HFF-Myc (cell line): ENCODE data around the gene PYDC1.

Experiments used
- DNase-seq: peaks from one replicate; pipeline ENCODE4 v3.0.0-alpha.2; 2011; ENCODE audit warnings: low read depth; ENCODE audit errors: extremely low read depth
- H3K4me3 ChIP-seq: replicated peaks from 2 replicates; pipeline ENCODE4 v1.5.1; 2011; ENCODE audit warnings: low read depth, mild to moderate bottlenecking, control low read depth, low read length
- TF ChIP-seq, protein P1 (sequence below): IDR thresholded peaks from 2 replicates; pipeline ENCODE4 v1.5.1; 2012; ENCODE audit warnings: mild to moderate bottlenecking, low read depth, low read length, control low read depth; ENCODE audit errors: missing control alignments

The PYDC1 gene

DNA sequence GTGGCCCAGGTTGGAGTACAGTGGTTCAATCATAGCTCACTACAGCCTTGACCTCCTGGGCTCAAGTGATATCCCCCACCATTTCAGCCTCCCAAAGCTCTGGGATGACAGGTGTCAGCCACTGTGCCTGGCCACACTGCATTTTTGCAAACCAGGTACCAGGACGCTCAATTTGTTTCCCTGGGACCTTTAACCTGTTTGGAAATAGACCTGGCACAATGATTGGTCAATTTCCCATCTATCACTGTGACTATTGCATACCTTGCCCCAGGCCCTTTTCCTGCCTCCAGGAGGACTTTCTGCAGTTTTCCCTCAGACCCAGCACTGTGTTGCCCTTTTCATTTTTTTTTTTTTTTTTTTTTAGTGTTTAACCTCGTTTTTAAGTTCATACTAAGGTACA lies 48.1 kb downstream of the PYDC1 start:
- no peak overlapping the region for H3K4me3 ChIP-seq
- TF ChIP-seq, protein P1, sequence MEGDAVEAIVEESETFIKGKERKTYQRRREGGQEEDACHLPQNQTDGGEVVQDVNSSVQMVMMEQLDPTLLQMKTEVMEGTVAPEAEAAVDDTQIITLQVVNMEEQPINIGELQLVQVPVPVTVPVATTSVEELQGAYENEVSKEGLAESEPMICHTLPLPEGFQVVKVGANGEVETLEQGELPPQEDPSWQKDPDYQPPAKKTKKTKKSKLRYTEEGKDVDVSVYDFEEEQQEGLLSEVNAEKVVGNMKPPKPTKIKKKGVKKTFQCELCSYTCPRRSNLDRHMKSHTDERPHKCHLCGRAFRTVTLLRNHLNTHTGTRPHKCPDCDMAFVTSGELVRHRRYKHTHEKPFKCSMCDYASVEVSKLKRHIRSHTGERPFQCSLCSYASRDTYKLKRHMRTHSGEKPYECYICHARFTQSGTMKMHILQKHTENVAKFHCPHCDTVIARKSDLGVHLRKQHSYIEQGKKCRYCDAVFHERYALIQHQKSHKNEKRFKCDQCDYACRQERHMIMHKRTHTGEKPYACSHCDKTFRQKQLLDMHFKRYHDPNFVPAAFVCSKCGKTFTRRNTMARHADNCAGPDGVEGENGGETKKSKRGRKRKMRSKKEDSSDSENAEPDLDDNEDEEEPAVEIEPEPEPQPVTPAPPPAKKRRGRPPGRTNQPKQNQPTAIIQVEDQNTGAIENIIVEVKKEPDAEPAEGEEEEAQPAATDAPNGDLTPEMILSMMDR: no peak
- no peak for DNase-seq

DNA sequence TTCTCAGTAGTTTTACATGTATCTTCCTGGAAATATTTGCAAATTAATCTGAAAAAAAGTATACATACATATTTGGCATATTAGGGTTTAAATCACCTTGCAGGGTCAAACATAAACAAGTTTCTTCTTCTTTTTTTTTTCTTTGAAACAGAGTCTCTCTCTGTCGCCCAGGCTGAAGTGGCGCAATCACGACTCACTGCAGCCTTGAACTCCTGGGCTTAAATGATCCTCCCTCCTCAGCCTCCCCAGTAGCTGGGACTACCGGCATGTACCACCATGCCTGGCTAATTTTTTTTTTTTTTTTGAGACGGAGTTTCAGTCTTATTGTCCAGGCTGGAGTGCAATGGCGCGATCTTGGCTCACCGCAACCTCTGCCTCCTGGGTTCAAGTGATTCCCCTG lies 49.6 kb downstream of the PYDC1 start:
- no peak overlapping the region for H3K4me3 ChIP-seq
- TF ChIP-seq, protein P1: no peak
- DNase-seq: no peak
